A549 (cell line): ENCODE measurements around the gene SIGLEC5. TPM values are rescaled to one million over a fixed set of nuclear protein-coding genes. Genes with fewer than 3 reads are reported as not detected.

Experiments used
- ATAC-seq, 2 experiments: fragments of 200-7000 bp in 1 of 2; fragments of >200 bp in 1 of 2; cut with Nextera tagmentation in 1 of 2; cut with Tn5 transposase in 1 of 2; 3 replicates each; pipeline versions ENCODE4 v1.8.0 to v1.9.1; 2018 to 2020; ENCODE audit warnings: mild to moderate bottlenecking in 1 of 2, moderate library complexity in 1 of 2
- CTCF ChIA-PET: fragments of 300-600 bp; sonication (Branson Sonifier 250); formaldehyde crosslinking; extraction: SDS; loops from one replicate; lab custom pipeline; 2021; ENCODE audit warnings: antibody characterized with exemption, inconsistent platforms; lab: Yijun Ruan, JAX
- POLR2A ChIA-PET: fragments of 350-600 bp; formaldehyde crosslinking; extraction: SDS; loops from one replicate; lab custom pipeline; 2021; ENCODE audit warnings: antibody characterized with exemption, inconsistent platforms; lab: Yijun Ruan, JAX
- DNase-seq, 2 experiments: peaks; one replicate each; pipeline versions ENCODE4 v3.0.0 to v3.0.0-alpha.2; 2011 to 2016; ENCODE audit warnings: low read depth in 1 of 2, low spot score in 1 of 2
- FAIRE-seq: peaks from 2 replicates; lab custom pipeline; 2011; peaks lifted over from hg19 to GRCh38; lab: Jason Lieb, UNC
- H3K27ac ChIP-seq, 2 experiments: fragments of >200 bp; sonication (Bioruptor Twin); formaldehyde crosslinking; 3 replicates each; pipeline ENCODE4 v1.5.1; 2016 to 2017
- H3K4me1 ChIP-seq: fragments of >200 bp; sonication (Bioruptor Twin); formaldehyde crosslinking; 3 replicates; pipeline ENCODE4 v1.6.1; 2016
- H3K4me2 ChIP-seq: fragments of >200 bp; sonication (Bioruptor Twin); formaldehyde crosslinking; 3 replicates; pipeline ENCODE4 v1.6.1; 2016
- H3K4me3 ChIP-seq: fragments of >200 bp; sonication (Bioruptor Twin); formaldehyde crosslinking; 3 replicates; pipeline ENCODE4 v1.5.1; 2016
- H3K9me3 ChIP-seq: fragments of >200 bp; sonication (Bioruptor Twin); formaldehyde crosslinking; 3 replicates; pipeline ENCODE4 v1.6.1; 2016
- BHLHE40 ChIP-seq: IDR thresholded peaks from 2 replicates; pipeline ENCODE4 v1.6.1; 2012; ENCODE audit warnings: low read depth, low read length, inconsistent platforms
- CBX2 ChIP-seq: fragments of 200-600 bp; sonication (generic); IDR thresholded peaks from 2 replicates; pipeline ENCODE4 v1.6.1; 2016; ENCODE audit warnings: low read depth, mild to moderate bottlenecking, borderline replicate concordance
- CBX8 ChIP-seq: fragments of 200-600 bp; sonication (generic); IDR thresholded peaks from 2 replicates; pipeline ENCODE4 v1.6.1; 2016
- CHD4 ChIP-seq: fragments of 200-600 bp; sonication (generic); IDR thresholded peaks from 2 replicates; pipeline ENCODE4 v1.6.1; 2016; ENCODE audit warnings: antibody characterized with exemption, mild to moderate bottlenecking, borderline replicate concordance
- CTCF ChIP-seq: fragments of >200 bp; sonication (Bioruptor Twin); formaldehyde crosslinking; IDR thresholded peaks from 3 replicates; pipeline ENCODE4 v1.5.1; 2016
- E2F6 ChIP-seq: IDR thresholded peaks from 2 replicates; pipeline ENCODE4 v1.6.1; 2012; ENCODE audit warnings: low read depth, borderline replicate concordance
- ELK1 ChIP-seq: fragments of 150-350 bp; IDR thresholded peaks from 2 replicates; pipeline ENCODE4 v1.6.1; 2014; ENCODE audit warnings: low read depth, mild to moderate bottlenecking, low read length
- EP300 ChIP-seq, 2 experiments: fragments of >200 bp; sonication (Bioruptor Twin); formaldehyde crosslinking; IDR thresholded peaks; 2 replicates in 1 of 2; 3 replicates in 1 of 2; pipeline ENCODE4 v1.6.1; 2016 to 2017
- ESRRA ChIP-seq: fragments of 150-350 bp; IDR thresholded peaks from 2 replicates; pipeline ENCODE4 v1.6.1; 2014; ENCODE audit warnings: mild to moderate bottlenecking, low read length, borderline replicate concordance
- HES2 ChIP-seq: fragments of >200 bp; sonication (Bioruptor Twin); formaldehyde crosslinking; IDR thresholded peaks from 2 replicates; pipeline ENCODE4 v1.6.1; 2016
- HOXB13 ChIP-seq: fragments of 250-450 bp; sonication (Bioruptor Pico); IDR thresholded peaks from 2 replicates; pipeline ENCODE4 v1.5.0; 2020; ENCODE audit warnings: low read depth, mild to moderate bottlenecking, moderate library complexity
- HOXB5 ChIP-seq: fragments of 250-450 bp; sonication (Bioruptor Pico); IDR thresholded peaks from 2 replicates; pipeline ENCODE4 v1.5.0; 2020; ENCODE audit warnings: mild to moderate bottlenecking, moderate library complexity
- MAZ ChIP-seq: fragments of 150-350 bp; IDR thresholded peaks from 2 replicates; pipeline ENCODE4 v1.6.1; 2014; ENCODE audit warnings: antibody characterized with exemption, low read depth, low read length, borderline replicate concordance
- NFE2L2 ChIP-seq: fragments of 150-350 bp; conservative IDR thresholded peaks from 2 replicates; pipeline ENCODE4 v1.6.1; 2014; ENCODE audit warnings: low read length
- PBX3 ChIP-seq: IDR thresholded peaks from 2 replicates; pipeline ENCODE4 v1.6.1; 2012
- RNF2 ChIP-seq: fragments of 200-600 bp; sonication (generic); IDR thresholded peaks from 2 replicates; pipeline ENCODE4 v1.6.1; 2016; ENCODE audit warnings: low read depth, mild to moderate bottlenecking, antibody characterized with exemption, moderate library complexity, borderline replicate concordance
- SMC3 ChIP-seq: fragments of >200 bp; sonication (Bioruptor Twin); formaldehyde crosslinking; IDR thresholded peaks from 3 replicates; pipeline ENCODE4 v1.6.1; 2018; ENCODE audit warnings: inconsistent platforms
- USF2 ChIP-seq: fragments of 450-650 bp; IDR thresholded peaks from 2 replicates; pipeline ENCODE4 v1.6.1; 2014; ENCODE audit warnings: antibody characterized with exemption
- ZC3H11A ChIP-seq: fragments of 450-650 bp; IDR thresholded peaks from 2 replicates; pipeline ENCODE4 v1.6.1; 2014; ENCODE audit warnings: antibody characterized with exemption, mild to moderate bottlenecking
- ZFP36 ChIP-seq: fragments of 450-650 bp; IDR thresholded peaks from 2 replicates; pipeline ENCODE4 v1.6.1; 2014; ENCODE audit warnings: borderline replicate concordance; ENCODE audit not compliant: partially characterized antibody
- ZSCAN20 ChIP-seq: fragments of 250-450 bp; sonication (Bioruptor Pico); IDR thresholded peaks from 2 replicates; pipeline ENCODE4 v1.8.0; 2022; ENCODE audit warnings: mild to moderate bottlenecking, moderate library complexity
- WGBS: methylation state at CpG from one replicate; pipeline ENCODE4 v1.1.6; 2017; ENCODE audit errors: missing lambda C conversion rate; 5-methylcytosine and 5-hydroxymethylcytosine counted together
- polyA plus RNA-seq, 4 experiments: library from polyadenylated mRNA; depleted of rRNA in 3 of 4; stranded (reverse); fragments of >200 nt; fragmentation: RNase III in 1 of 4; extraction: RNeasy Plus Mini Kit Qiagen cat#74134 plus additional on column Dnase treatment in 1 of 4; gene quantifications; 2 replicates in 3 of 4; 3 replicates in 1 of 4; pipeline ENCODE4 v1.2.3, GENCODE V29; 2011 to 2017

SIGLEC5 gene
- polyA plus RNA-seq, 2 of the 4 experiments (the other 2 are of a cell fraction), result not detected

- ChIA-PET POLR2A (no interaction called here), CTCF (interaction anchor here (1.0 to 1.8 kb wide), 2 partner anchors 13 to 30 kb away, joined by 3 to 4 read pairs; no protein-coding TSS in a partner anchor)
Measured at GRCh38 chr19:51627491-51628138, 2.6 kb downstream of the SIGLEC5 start.

GRCh38 chr19:51626675-51627074, 3.5 kb downstream of the SIGLEC5 start:
- H3K27ac ChIP-seq, result no peak overlapping the region
- 3% methylated on average over 2 of the region's 2 CpGs for WGBS
- no peak for ATAC-seq
- DNase-seq, result no peak
- H3K4me1 ChIP-seq, result no peaks in the 10 kb centered on the region
- ChIA-PET POLR2A (no interaction called here), CTCF (interaction anchor here (1.0 to 1.8 kb wide), 3 partner anchors 12 to 31 kb away, joined by 3 to 4 read pairs (median 4); no protein-coding TSS in a partner anchor)
- no peak for FAIRE-seq
- H3K4me3 ChIP-seq, result no peak overlapping the region
- no peak for TF ChIP-seq CHD4
- no peaks in the 10 kb centered on the region; the same call in 2 of the 3 replicates for H3K9me3 ChIP-seq
- H3K4me2 ChIP-seq, result no peak overlapping the region

More at GRCh38 chr19:51627491-51628138, 2.6 kb downstream of the SIGLEC5 start:
- Histone ChIP-seq H3K4me2 (no peak overlapping the region), H3K27ac (no peak overlapping the region), H3K4me1 (no peaks in the 10 kb centered on the region), H3K4me3 (no peak overlapping the region), H3K9me3 (no peaks in the 10 kb centered on the region; the same call in 2 of the 3 replicates)
- WGBS, result 38% methylated on average over 11 of the region's 16 CpGs
- ATAC-seq (no peak; a peak in 1 of 6 replicates), FAIRE-seq (no peak), DNase-seq (no peak)
- TF ChIP-seq E2F6 (no peak), MAZ (no peak), ELK1 (no peak), CBX2 (no peak), CTCF (no peak), HES2 (no peak), PBX3 (no peak), RNF2 (no peak), CBX8 (no peak), BHLHE40 (no peak), ESRRA (no peak), NFE2L2 (no peak), ZFP36 (no peak)

GRCh38 chr19:51621178-51621577, 9.0 kb downstream of the SIGLEC5 start:
- H3K9me3 ChIP-seq, result no peaks in the 10 kb centered on the region; the same call in 2 of the 3 replicates
- H3K27ac ChIP-seq, result no peak overlapping the region
- ATAC-seq (no peak), FAIRE-seq (no peak), DNase-seq (no peak)
- TF ChIP-seq SMC3 (no peak), MAZ (no peak), USF2 (no peak), ZSCAN20 (CRISPR knock-in tag) (no peak), HOXB13 (CRISPR knock-in tag) (no peak), HES2 (no peak), EP300 (IDR thresholded peaks at IDR 0.05) (no peak), HOXB5 (no peak), ZC3H11A (no peak)
- no peak overlapping the region for H3K4me2 ChIP-seq
- no peak overlapping the region for H3K4me3 ChIP-seq
- H3K4me1 ChIP-seq, result no peaks in the 10 kb centered on the region
- ChIA-PET CTCF (no interaction called here), POLR2A (no interaction called here)
- 5% methylated on average over 2 of the region's 2 CpGs for WGBS
